ENCODE data around the gene KCP. TPM values are rescaled to one million over a fixed set of nuclear protein-coding genes. Genes with fewer than 3 reads are reported as not detected.
A peak's percentile ranks its signal among the peaks of the same experiment; 100 is the strongest.

The KCP gene
- total and polyA plus RNA-seq, 2 of the 13 experiments (the other 11 are each of a cell fraction or from before 2014, with no cell fraction given) = 0.37 to 1.0 TPM

DNA sequence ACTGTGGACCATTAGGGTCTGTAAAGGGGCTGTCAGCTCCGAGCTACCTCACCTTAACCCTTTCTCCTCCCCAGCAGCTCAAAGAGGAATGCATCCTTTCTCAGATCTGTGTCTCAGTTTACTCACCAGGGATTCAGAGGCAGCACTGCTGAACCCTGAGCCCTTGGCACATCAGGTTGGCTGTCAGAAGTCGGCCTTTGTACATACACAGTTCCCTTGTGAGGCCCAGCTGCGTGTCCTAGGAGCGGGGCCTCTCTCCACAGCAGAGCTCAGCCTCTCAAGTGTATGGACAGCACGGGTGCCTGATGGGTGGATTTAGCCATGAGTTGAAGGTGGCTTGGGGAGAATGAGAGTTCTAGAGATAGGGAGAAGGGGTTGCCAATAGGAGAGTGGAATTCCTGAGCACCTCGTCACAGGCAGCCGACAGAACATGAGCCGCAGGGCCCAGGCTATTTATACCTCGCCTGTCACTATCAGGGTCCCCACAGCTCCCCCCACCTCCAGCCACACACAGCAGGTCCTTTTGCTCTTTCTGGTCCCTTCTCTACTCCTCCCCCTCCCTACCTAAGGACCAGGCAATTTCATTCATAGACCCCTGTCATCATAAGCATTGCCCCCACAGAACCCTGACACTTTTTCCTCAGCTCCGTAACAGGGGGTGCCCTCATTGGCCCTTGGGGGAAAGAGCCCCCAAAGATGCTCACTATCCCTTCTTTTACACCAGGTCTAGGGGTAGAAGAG, 82.4 kb downstream of the KCP start (continued):
- TF ChIP-seq, protein P1, sequence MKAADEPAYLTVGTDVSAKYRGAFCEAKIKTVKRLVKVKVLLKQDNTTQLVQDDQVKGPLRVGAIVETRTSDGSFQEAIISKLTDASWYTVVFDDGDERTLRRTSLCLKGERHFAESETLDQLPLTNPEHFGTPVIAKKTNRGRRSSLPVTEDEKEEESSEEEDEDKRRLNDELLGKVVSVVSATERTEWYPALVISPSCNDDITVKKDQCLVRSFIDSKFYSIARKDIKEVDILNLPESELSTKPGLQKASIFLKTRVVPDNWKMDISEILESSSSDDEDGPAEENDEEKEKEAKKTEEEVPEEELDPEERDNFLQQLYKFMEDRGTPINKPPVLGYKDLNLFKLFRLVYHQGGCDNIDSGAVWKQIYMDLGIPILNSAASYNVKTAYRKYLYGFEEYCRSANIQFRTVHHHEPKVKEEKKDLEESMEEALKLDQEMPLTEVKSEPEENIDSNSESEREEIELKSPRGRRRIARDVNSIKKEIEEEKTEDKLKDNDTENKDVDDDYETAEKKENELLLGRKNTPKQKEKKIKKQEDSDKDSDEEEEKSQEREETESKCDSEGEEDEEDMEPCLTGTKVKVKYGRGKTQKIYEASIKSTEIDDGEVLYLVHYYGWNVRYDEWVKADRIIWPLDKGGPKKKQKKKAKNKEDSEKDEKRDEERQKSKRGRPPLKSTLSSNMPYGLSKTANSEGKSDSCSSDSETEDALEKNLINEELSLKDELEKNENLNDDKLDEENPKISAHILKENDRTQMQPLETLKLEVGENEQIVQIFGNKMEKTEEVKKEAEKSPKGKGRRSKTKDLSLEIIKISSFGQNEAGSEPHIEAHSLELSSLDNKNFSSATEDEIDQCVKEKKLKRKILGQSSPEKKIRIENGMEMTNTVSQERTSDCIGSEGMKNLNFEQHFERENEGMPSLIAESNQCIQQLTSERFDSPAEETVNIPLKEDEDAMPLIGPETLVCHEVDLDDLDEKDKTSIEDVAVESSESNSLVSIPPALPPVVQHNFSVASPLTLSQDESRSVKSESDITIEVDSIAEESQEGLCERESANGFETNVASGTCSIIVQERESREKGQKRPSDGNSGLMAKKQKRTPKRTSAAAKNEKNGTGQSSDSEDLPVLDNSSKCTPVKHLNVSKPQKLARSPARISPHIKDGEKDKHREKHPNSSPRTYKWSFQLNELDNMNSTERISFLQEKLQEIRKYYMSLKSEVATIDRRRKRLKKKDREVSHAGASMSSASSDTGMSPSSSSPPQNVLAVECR (CRISPR knock-in tag; IDR thresholded peaks at IDR 0.05; ENCODE audit: borderline replicate concordance) = 0 out of 2 replicates have a peak, but pooled peaks have one; percentile 32
- TF ChIP-seq, protein P2, sequence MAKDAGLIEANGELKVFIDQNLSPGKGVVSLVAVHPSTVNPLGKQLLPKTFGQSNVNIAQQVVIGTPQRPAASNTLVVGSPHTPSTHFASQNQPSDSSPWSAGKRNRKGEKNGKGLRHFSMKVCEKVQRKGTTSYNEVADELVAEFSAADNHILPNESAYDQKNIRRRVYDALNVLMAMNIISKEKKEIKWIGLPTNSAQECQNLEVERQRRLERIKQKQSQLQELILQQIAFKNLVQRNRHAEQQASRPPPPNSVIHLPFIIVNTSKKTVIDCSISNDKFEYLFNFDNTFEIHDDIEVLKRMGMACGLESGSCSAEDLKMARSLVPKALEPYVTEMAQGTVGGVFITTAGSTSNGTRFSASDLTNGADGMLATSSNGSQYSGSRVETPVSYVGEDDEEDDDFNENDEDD (CRISPR knock-in tag; IDR thresholded peaks at IDR 0.05; ENCODE audit: borderline replicate concordance) = no peak
- TF ChIP-seq ELF4 (CRISPR knock-in tag; IDR thresholded peaks at IDR 0.05; ENCODE audit: borderline replicate concordance) (no peak), PPARG (CRISPR knock-in tag; conservative IDR thresholded peaks at IDR 0.05) (0 out of 2 replicates have a peak, but pooled peaks have one; percentile 39), SNRNP70 (IDR thresholded peaks at IDR 0.05; ENCODE audit: low read depth, low read length) (no peak), ZNF652 (CRISPR knock-in tag; IDR thresholded peaks at IDR 0.05; ENCODE audit: borderline replicate concordance, low read depth) (peak; percentile 85), ZNF567 (CRISPR knock-in tag; IDR thresholded peaks at IDR 0.05; ENCODE audit: borderline replicate concordance) (no peak), SP5 (CRISPR knock-in tag; IDR thresholded peaks at IDR 0.05; ENCODE audit: borderline replicate concordance, low read depth) (no peak), KDM6A (CRISPR knock-in tag; IDR thresholded peaks at IDR 0.05; ENCODE audit: low read depth) (0 out of 2 replicates have a peak, but pooled peaks have one; percentile 51), SOX6 (IDR thresholded peaks at IDR 0.05) (no peak), SOX6 (CRISPR knock-in tag; IDR thresholded peaks at IDR 0.05) (no peak), ELF3 (CRISPR knock-in tag; IDR thresholded peaks at IDR 0.05) (no peak), MEIS2 (CRISPR knock-in tag; IDR thresholded peaks at IDR 0.05) (peak; percentile 50; the same call in 1 of the 2 replicates), HNF4G (IDR thresholded peaks at IDR 0.05; ENCODE audit: borderline replicate concordance, low read depth, low read length) (peak; percentile 61), HNF4G (CRISPR knock-in tag; IDR thresholded peaks at IDR 0.05; ENCODE audit: borderline replicate concordance, low read depth) (no peak), ZFX (CRISPR knock-in tag; IDR thresholded peaks at IDR 0.05; ENCODE audit: low read depth) (peak; percentile 60), ZNF10 (CRISPR knock-in tag; IDR thresholded peaks at IDR 0.05; ENCODE audit: borderline replicate concordance, low read depth) (no peak), ZNF3 (CRISPR knock-in tag; IDR thresholded peaks at IDR 0.05) (no peak), NAIF1 (CRISPR knock-in tag; IDR thresholded peaks at IDR 0.05; ENCODE audit: borderline replicate concordance) (no peak)
- TF ChIP-seq, protein P3, sequence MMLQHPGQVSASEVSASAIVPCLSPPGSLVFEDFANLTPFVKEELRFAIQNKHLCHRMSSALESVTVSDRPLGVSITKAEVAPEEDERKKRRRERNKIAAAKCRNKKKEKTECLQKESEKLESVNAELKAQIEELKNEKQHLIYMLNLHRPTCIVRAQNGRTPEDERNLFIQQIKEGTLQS (CRISPR knock-in tag; IDR thresholded peaks at IDR 0.05) = no peak
- TF ChIP-seq, protein P4, sequence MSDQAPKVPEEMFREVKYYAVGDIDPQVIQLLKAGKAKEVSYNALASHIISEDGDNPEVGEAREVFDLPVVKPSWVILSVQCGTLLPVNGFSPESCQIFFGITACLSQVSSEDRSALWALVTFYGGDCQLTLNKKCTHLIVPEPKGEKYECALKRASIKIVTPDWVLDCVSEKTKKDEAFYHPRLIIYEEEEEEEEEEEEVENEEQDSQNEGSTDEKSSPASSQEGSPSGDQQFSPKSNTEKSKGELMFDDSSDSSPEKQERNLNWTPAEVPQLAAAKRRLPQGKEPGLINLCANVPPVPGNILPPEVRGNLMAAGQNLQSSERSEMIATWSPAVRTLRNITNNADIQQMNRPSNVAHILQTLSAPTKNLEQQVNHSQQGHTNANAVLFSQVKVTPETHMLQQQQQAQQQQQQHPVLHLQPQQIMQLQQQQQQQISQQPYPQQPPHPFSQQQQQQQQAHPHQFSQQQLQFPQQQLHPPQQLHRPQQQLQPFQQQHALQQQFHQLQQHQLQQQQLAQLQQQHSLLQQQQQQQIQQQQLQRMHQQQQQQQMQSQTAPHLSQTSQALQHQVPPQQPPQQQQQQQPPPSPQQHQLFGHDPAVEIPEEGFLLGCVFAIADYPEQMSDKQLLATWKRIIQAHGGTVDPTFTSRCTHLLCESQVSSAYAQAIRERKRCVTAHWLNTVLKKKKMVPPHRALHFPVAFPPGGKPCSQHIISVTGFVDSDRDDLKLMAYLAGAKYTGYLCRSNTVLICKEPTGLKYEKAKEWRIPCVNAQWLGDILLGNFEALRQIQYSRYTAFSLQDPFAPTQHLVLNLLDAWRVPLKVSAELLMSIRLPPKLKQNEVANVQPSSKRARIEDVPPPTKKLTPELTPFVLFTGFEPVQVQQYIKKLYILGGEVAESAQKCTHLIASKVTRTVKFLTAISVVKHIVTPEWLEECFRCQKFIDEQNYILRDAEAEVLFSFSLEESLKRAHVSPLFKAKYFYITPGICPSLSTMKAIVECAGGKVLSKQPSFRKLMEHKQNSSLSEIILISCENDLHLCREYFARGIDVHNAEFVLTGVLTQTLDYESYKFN (CRISPR knock-in tag; conservative IDR thresholded peaks at IDR 0.05) = peak; percentile 25; the same call in 1 of the 2 replicates
